NCI-H526 treated with DMSO at 0.1 percent for 48 hours (cell line): ENCODE measurements around the gene PDIA2.
"Not testable (repeated sequence)": the region's sequence is repeated elsewhere in the genome, so short reads cannot be mapped to it uniquely, and the experiment has no call there.

ENCODE experiments used
- DNase-seq: peaks from one replicate; lab custom pipeline; 2025; lab: John Stamatoyannopoulos, UW

PDIA2 gene

GRCh38 chr16:283033-283805 lies at the start of gene PDIA2:
PDIA2 (plus strand) TSS chr16:283164; CDS start chr16:283170, 6 bp downstream.
- DNase-seq: no peak

- DNase-seq: peak; percentile 63
These were observed 48.3 kb upstream of the PDIA2 start, which contains the start of gene FAM234A for GRCh38 chr16:234468-235305. FAM234A (plus strand) TSS chr16:234821; CDS start chr16:254414, 19,593 bp downstream.

GRCh38 chr16:239948-240277 lies 43.1 kb upstream of the PDIA2 start:
- DNase-seq: no peak

GRCh38 chr16:240559-240958 lies 42.4 kb upstream of the PDIA2 start:
- DNase-seq: no peak

- DNase-seq: no peak
These were observed 40.7 kb upstream of the PDIA2 start for GRCh38 chr16:242281-242680.

GRCh38 chr16:243348-243747 lies 39.6 kb upstream of the PDIA2 start:
- no peak for DNase-seq

- no peak for DNase-seq
These were observed 37.9 kb upstream of the PDIA2 start for GRCh38 chr16:245105-245504.

GRCh38 chr16:247027-247426 lies 35.9 kb upstream of the PDIA2 start:
- DNase-seq: no peak

GRCh38 chr16:249431-249830 lies 33.5 kb upstream of the PDIA2 start:
- no peak for DNase-seq

GRCh38 chr16:252366-253337 lies 30.3 kb upstream of the PDIA2 start:
- DNase-seq: no peak

- no peak for DNase-seq
These were observed 29.1 kb upstream of the PDIA2 start for GRCh38 chr16:253833-254232.

- DNase-seq: no peak
These were observed 28.5 kb upstream of the PDIA2 start for GRCh38 chr16:254461-254860.

- DNase-seq: no peak
These were observed 27.8 kb upstream of the PDIA2 start for GRCh38 chr16:255183-255582.

- not testable (repeated sequence) for DNase-seq
These were observed 24.9 kb upstream of the PDIA2 start for GRCh38 chr16:258091-258490.

- no peak for DNase-seq
These were observed 23.7 kb upstream of the PDIA2 start for GRCh38 chr16:259226-259625.

- DNase-seq: no peak
These were observed 23.1 kb upstream of the PDIA2 start for GRCh38 chr16:259814-260253.

- no peak for DNase-seq
These were observed 22.6 kb upstream of the PDIA2 start for GRCh38 chr16:260326-260725.

- no peak for DNase-seq
These were observed 21.8 kb upstream of the PDIA2 start for GRCh38 chr16:261031-261691.

- DNase-seq: no peak
These were observed 20.7 kb upstream of the PDIA2 start for GRCh38 chr16:262121-262745.

GRCh38 chr16:263182-263774 lies 19.7 kb upstream of the PDIA2 start:
- DNase-seq: no peak

- no peak for DNase-seq
These were observed 19.0 kb upstream of the PDIA2 start for GRCh38 chr16:263944-264343.
